ENCODE measurements around the gene MAPK8IP1.

MAPK8IP1 gene

GRCh38 chr11:45926001-45926401, 40.5 kb downstream of the MAPK8IP1 start:
- DNase-seq (ENCODE audit: low read depth in 2 of 2) = no peak

- DNase-seq (ENCODE audit: low read depth in 2 of 2) = no peak
Measured at GRCh38 chr11:45926536-45927331, 41.3 kb downstream of the MAPK8IP1 start.

GRCh38 chr11:45927332-45927683, 41.9 kb downstream of the MAPK8IP1 start:
- DNase-seq (ENCODE audit: low read depth in 2 of 2) = no peak

- DNase-seq (ENCODE audit: low read depth in 2 of 2) = no peak
Measured at GRCh38 chr11:45927684-45928413, 42.4 kb downstream of the MAPK8IP1 start.

- DNase-seq (ENCODE audit: low read depth in 2 of 2) = no peak
Measured at GRCh38 chr11:45928535-45929215, 43.2 kb downstream of the MAPK8IP1 start.

GRCh38 chr11:45929486-45930030, 44.1 kb downstream of the MAPK8IP1 start:
- DNase-seq (ENCODE audit: low read depth in 2 of 2) = no peak

GRCh38 chr11:45930031-45930794, 44.8 kb downstream of the MAPK8IP1 start:
- no peak for DNase-seq (ENCODE audit: low read depth in 2 of 2)

- no peak for DNase-seq (ENCODE audit: low read depth in 2 of 2)
Measured at GRCh38 chr11:45930951-45931570, 45.6 kb downstream of the MAPK8IP1 start.

- no peak for DNase-seq (ENCODE audit: low read depth in 2 of 2)
Measured at GRCh38 chr11:45931739-45932138, 46.3 kb downstream of the MAPK8IP1 start.

GRCh38 chr11:45932217-45932616, 46.8 kb downstream of the MAPK8IP1 start:
- DNase-seq (ENCODE audit: low read depth in 2 of 2) = no peak

GRCh38 chr11:45933131-45933831, 47.8 kb downstream of the MAPK8IP1 start:
- no peak for DNase-seq (ENCODE audit: low read depth in 2 of 2)

- DNase-seq (ENCODE audit: low read depth in 2 of 2) = no peak
Measured at GRCh38 chr11:45933846-45934579, 48.6 kb downstream of the MAPK8IP1 start.

GRCh38 chr11:45934580-45935318, 49.3 kb downstream of the MAPK8IP1 start:
- DNase-seq (ENCODE audit: low read depth in 2 of 2) = no peak

- DNase-seq (ENCODE audit: low read depth in 2 of 2) = no peak
Measured at GRCh38 chr11:45935349-45936064, 50.1 kb downstream of the MAPK8IP1 start.

- DNase-seq (ENCODE audit: low read depth in 2 of 2) = no peak
Measured at GRCh38 chr11:45936511-45937054, 51.1 kb downstream of the MAPK8IP1 start.

GRCh38 chr11:45937916-45938315, 52.5 kb downstream of the MAPK8IP1 start:
- no peak for DNase-seq (ENCODE audit: low read depth in 2 of 2)

- no peak for DNase-seq (ENCODE audit: low read depth in 2 of 2)
Measured at GRCh38 chr11:45939836-45940235, 54.4 kb downstream of the MAPK8IP1 start.

- no peak for DNase-seq (ENCODE audit: low read depth in 2 of 2)
Measured at GRCh38 chr11:45941285-45941684, 55.8 kb downstream of the MAPK8IP1 start.
